Osteoblast (primary cell): ENCODE measurements around the gene CELF2. TPM values are rescaled to one million over a fixed set of nuclear protein-coding genes. Genes with fewer than 3 reads are reported as not detected.

Experiments
- DNase-seq: peaks from one replicate; pipeline ENCODE4 v3.0.0; 2011; ENCODE audit warnings: low spot score, mixed read lengths; ENCODE audit not compliant: insufficient read length; ENCODE audit errors: missing footprints
- H2AFZ ChIP-seq: 2 replicates; pipeline ENCODE4 v1.6.0; 2011; ENCODE audit warnings: mild to moderate bottlenecking, low read length
- H3K27ac ChIP-seq: 2 replicates; pipeline ENCODE4 v1.5.1; 2011; ENCODE audit warnings: mild to moderate bottlenecking, low read depth, low read length, moderate library complexity
- H3K27me3 ChIP-seq: 2 replicates; pipeline ENCODE4 v1.6.0; 2012; ENCODE audit warnings: mild to moderate bottlenecking, control low read depth, inconsistent platforms, low read length, moderate library complexity; ENCODE audit not compliant: insufficient read depth
- H3K36me3 ChIP-seq: 2 replicates; pipeline ENCODE4 v1.5.1; 2011; ENCODE audit warnings: mild to moderate bottlenecking, low read length, control low read depth, moderate library complexity; ENCODE audit not compliant: insufficient read depth
- H3K4me1 ChIP-seq: 2 replicates; pipeline ENCODE4 v1.5.1; 2011; ENCODE audit warnings: mild to moderate bottlenecking, low read length, control low read depth, moderate library complexity; ENCODE audit not compliant: insufficient read depth
- H3K4me2 ChIP-seq: 2 replicates; pipeline ENCODE4 v1.6.0; 2011; ENCODE audit warnings: mild to moderate bottlenecking, low read length; ENCODE audit not compliant: insufficient read depth
- H3K4me3 ChIP-seq: fragments of 200-600 bp; sonication (generic); 3 replicates; pipeline ENCODE4 v1.5.1; 2012; ENCODE audit warnings: mild to moderate bottlenecking, low read length, inconsistent platforms; ENCODE audit not compliant: insufficient read depth
- H3K79me2 ChIP-seq: 2 replicates; pipeline ENCODE4 v1.6.0; 2012; ENCODE audit warnings: mild to moderate bottlenecking, low read length, control low read depth, inconsistent platforms; ENCODE audit not compliant: insufficient read depth
- H3K9me3 ChIP-seq: 2 replicates; pipeline ENCODE4 v1.5.1; 2011; ENCODE audit warnings: low read depth, low read length, control low read depth
- H4K20me1 ChIP-seq: 2 replicates; pipeline ENCODE4 v1.6.0; 2012; ENCODE audit warnings: mild to moderate bottlenecking, low read length, control low read depth; ENCODE audit not compliant: insufficient read depth
- total RNA-seq: library from RNA; depleted of rRNA; stranded (reverse); fragments of >200 nt; gene quantifications from 2 replicates; pipeline ENCODE4 v1.2.3, GENCODE V29; 2012
- TF ChIP-seq, protein P1 (sequence below): IDR thresholded peaks from 2 replicates; pipeline ENCODE4 v1.5.1; 2011; ENCODE audit warnings: mild to moderate bottlenecking, low read depth, low read length, moderate library complexity; ENCODE audit errors: extremely low read depth

Gene CELF2
- total RNA-seq, 1 donor: 7.6 TPM

DNA sequence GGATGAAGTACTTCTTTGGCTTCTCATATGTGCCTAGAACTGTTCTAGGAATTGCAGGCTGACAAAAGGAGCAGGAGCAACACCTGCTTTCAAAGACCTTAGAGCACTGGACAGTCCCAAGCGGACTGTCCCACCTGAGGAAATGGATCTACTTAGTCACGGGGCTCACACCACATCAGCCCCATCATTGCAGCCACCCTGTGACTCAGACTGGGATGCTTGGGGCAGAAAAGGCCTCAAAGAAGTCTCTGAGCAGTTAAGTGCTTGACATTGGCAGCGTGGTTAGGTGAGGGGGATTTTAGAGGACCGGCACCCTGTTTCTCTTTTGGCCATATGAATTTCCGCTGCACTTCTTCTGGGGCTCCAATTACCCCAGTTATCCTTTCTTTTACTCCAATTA, 337.2 kb downstream of the CELF2 start:
- no peaks in the 10 kb centered on the region for H4K20me1 ChIP-seq
- no peaks in the 10 kb centered on the region for H3K27me3 ChIP-seq
- no peak overlapping the region for H3K4me2 ChIP-seq
- TF ChIP-seq, protein P1, sequence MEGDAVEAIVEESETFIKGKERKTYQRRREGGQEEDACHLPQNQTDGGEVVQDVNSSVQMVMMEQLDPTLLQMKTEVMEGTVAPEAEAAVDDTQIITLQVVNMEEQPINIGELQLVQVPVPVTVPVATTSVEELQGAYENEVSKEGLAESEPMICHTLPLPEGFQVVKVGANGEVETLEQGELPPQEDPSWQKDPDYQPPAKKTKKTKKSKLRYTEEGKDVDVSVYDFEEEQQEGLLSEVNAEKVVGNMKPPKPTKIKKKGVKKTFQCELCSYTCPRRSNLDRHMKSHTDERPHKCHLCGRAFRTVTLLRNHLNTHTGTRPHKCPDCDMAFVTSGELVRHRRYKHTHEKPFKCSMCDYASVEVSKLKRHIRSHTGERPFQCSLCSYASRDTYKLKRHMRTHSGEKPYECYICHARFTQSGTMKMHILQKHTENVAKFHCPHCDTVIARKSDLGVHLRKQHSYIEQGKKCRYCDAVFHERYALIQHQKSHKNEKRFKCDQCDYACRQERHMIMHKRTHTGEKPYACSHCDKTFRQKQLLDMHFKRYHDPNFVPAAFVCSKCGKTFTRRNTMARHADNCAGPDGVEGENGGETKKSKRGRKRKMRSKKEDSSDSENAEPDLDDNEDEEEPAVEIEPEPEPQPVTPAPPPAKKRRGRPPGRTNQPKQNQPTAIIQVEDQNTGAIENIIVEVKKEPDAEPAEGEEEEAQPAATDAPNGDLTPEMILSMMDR: no peak
- H3K79me2 ChIP-seq: no peaks in the 10 kb centered on the region
- H2AFZ ChIP-seq: no peak overlapping the region
- H3K27ac ChIP-seq: no peak overlapping the region
- H3K4me1 ChIP-seq: no peaks in the 10 kb centered on the region
- no peak for DNase-seq
- no peaks in the 10 kb centered on the region for H3K36me3 ChIP-seq
- H3K4me3 ChIP-seq: no peak overlapping the region
- no peaks in the 10 kb centered on the region for H3K9me3 ChIP-seq

DNA sequence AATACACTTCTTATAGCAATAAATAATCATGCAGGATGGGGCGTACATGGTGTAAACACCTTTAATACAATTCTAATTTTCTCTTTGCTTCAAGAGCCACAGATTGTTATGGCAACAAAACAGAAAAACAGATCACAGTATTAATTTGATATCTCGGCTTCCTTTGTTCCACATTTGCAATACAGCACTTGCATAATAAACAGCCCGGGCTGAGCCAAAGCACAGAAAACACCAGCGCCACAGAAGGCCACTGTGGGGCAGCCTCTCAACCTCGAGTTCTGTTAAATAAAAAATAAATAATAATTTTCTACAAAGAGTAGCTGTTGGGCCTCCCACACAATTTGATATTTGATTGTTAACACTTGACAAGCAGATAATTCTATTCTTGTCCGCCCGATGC, 337.9 kb downstream of the CELF2 start:
- no peak overlapping the region for H3K4me2 ChIP-seq
- H3K9me3 ChIP-seq: no peaks in the 10 kb centered on the region
- H3K27ac ChIP-seq: no peak overlapping the region
- H2AFZ ChIP-seq: no peak overlapping the region
- H3K27me3 ChIP-seq: no peaks in the 10 kb centered on the region
- no peaks in the 10 kb centered on the region for H4K20me1 ChIP-seq
- TF ChIP-seq, protein P1: no peak
- DNase-seq: no peak
- H3K36me3 ChIP-seq: no peaks in the 10 kb centered on the region
- H3K4me1 ChIP-seq: no peaks in the 10 kb centered on the region
- H3K79me2 ChIP-seq: no peaks in the 10 kb centered on the region
- no peak overlapping the region for H3K4me3 ChIP-seq

DNA sequence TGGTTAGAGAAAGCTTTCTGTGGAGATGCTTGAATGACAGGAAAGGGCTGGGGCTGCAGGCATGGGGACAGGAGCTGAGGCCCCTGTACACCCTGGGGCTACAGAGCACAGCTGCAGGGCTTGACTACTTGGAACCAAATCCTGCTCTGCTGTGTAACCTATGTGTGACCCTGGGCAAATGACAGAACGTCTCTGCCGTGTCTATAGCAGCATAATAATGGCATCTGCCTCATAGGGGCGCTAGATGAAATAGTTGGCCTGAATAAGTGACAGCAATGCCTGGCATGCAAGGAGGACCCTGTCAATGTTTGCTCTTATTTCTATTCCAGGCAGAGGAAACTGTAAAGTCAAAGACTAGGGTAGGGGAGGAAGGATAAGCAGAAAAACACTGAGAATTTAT, 339.8 kb downstream of the CELF2 start:
- Histone ChIP-seq H2AFZ (no peak overlapping the region), H3K4me3 (no peak overlapping the region), H3K4me1 (no peaks in the 10 kb centered on the region), H3K27me3 (no peaks in the 10 kb centered on the region), H3K4me2 (no peak overlapping the region), H3K27ac (no peak overlapping the region), H3K36me3 (no peaks in the 10 kb centered on the region), H3K79me2 (no peaks in the 10 kb centered on the region), H4K20me1 (no peaks in the 10 kb centered on the region), H3K9me3 (no peaks in the 10 kb centered on the region)
- no peak for DNase-seq
- TF ChIP-seq, protein P1: no peak

DNA sequence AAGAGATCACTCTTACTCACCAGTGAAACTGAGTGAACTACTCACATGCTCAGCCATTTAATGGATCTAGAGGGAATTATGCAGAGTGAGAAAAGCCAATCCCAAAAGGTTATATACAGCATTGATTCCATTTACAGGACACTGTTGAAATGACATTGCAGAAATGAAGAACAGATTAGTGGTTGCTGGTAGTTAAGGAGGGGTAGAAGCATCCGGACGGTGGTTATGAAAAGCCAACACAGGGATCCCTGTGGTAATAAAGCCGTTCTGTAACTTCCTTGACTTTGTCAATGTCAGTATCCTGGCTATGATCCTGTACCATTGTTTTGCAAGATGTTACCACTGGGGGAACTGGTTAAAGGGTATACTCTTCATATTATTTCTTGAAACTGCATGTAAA, 340.3 kb downstream of the CELF2 start:
- H4K20me1 ChIP-seq: no peaks in the 10 kb centered on the region
- no peak overlapping the region for H2AFZ ChIP-seq
- H3K4me3 ChIP-seq: no peak overlapping the region
- H3K27ac ChIP-seq: no peak overlapping the region
- H3K4me2 ChIP-seq: no peak overlapping the region
- no peaks in the 10 kb centered on the region for H3K4me1 ChIP-seq
- no peaks in the 10 kb centered on the region for H3K9me3 ChIP-seq
- TF ChIP-seq, protein P1: no peak
- no peaks in the 10 kb centered on the region for H3K27me3 ChIP-seq
- no peaks in the 10 kb centered on the region for H3K36me3 ChIP-seq
- no peaks in the 10 kb centered on the region for H3K79me2 ChIP-seq
- peak; percentile 62 for DNase-seq
